HCT116 (cell line): Measurements from ENCODE around the gene BAHCC1. TPM values are rescaled to one million over a fixed set of nuclear protein-coding genes. Genes with fewer than 3 reads are reported as not detected.
A peak's percentile ranks its signal among the peaks of the same experiment; 100 is the strongest.

Source experiments
- ATAC-seq: fragments of 200-7000 bp; cut with Tn5 transposase; 2 replicates; pipeline ENCODE4 v1.9.1; 2020; ENCODE audit warnings: mild to moderate bottlenecking, moderate library complexity
- BruUV-seq: library from RNA; stranded (reverse); fragments of 400-500 nt; replicated peaks from 2 replicates; lab custom pipeline; 2021; lab: Mats Ljungman, UMichigan
- CTCF ChIA-PET: fragments of 300-600 bp; sonication (Branson Sonifier 250); formaldehyde crosslinking; loops from one replicate; lab custom pipeline; 2021; ENCODE audit warnings: antibody characterized with exemption; lab: Charles Lee
- POLR2A ChIA-PET: fragments of 300-600, 350-600 bp; sonication (Branson Sonifier 250); formaldehyde crosslinking; loops from one replicate; lab custom pipeline; 2021; ENCODE audit warnings: antibody characterized with exemption; lab: Charles Lee
- RAD21 ChIA-PET, 2 experiments: fragments of 300-600 bp; sonication (Branson Sonifier 250); formaldehyde crosslinking; loops; one replicate each; lab custom pipeline; 2023; ENCODE audit warnings: low total read pairs in 2 of 2; ENCODE audit not compliant: uncharacterized antibody in 2 of 2, unreplicated experiment in 2 of 2, low non-redundant PET in 1 of 2; lab: Charles Lee
- DNase-seq: peaks from one replicate; pipeline ENCODE4 v3.0.0-alpha.2; 2010; ENCODE audit warnings: low read depth, low spot score
- H2AFZ ChIP-seq: fragments of 200-600 bp; shearing (Covaris generic), sonication (generic); 2 replicates; pipeline ENCODE4 v1.6.1; 2017; ENCODE audit warnings: low read depth, mixed run types, mixed read lengths, antibody characterized with exemption, low read length; ENCODE audit not compliant: poor library complexity, severe bottlenecking
- H3K27ac ChIP-seq: 2 replicates; pipeline ENCODE4 v1.5.1; 2012; ENCODE audit warnings: low read depth, low read length
- H3K27me3 ChIP-seq: fragments of 200-600 bp; sonication (generic); 2 replicates; pipeline ENCODE4 v1.6.1; 2016; ENCODE audit warnings: mixed run types, low read length, mixed read lengths; ENCODE audit not compliant: insufficient read depth
- H3K36me3 ChIP-seq, 2 experiments: fragments of 200-500 bp in 1 of 2; fragments of 200-600 bp in 1 of 2; sonication (Bioruptor generic) in 1 of 2; sonication (generic) in 1 of 2; 2 replicates each; pipeline versions ENCODE4 v1.5.1 to v1.6.1; 2014 to 2016; ENCODE audit warnings: low read length in 2 of 2, inconsistent platforms in 1 of 2, mixed read lengths in 1 of 2, mixed run types in 1 of 2; ENCODE audit not compliant: insufficient read depth in 2 of 2, control insufficient read depth in 1 of 2
- H3K4me1 ChIP-seq, 2 experiments: fragments of 200-600 bp in 1 of 2; sonication (generic) in 1 of 2; 2 replicates each; pipeline versions ENCODE4 v1.5.1 to v1.6.1; 2012 to 2017; ENCODE audit warnings: low read length in 2 of 2, inconsistent platforms in 1 of 2, mild to moderate bottlenecking in 1 of 2, mixed read lengths in 1 of 2, mixed run types in 1 of 2, moderate library complexity in 1 of 2; ENCODE audit not compliant: insufficient read depth in 2 of 2, control insufficient read depth in 1 of 2
- H3K4me2 ChIP-seq: fragments of 200-600 bp; sonication (generic); 2 replicates; pipeline ENCODE4 v1.6.1; 2017; ENCODE audit warnings: mixed run types, low read length, mixed read lengths
- H3K4me3 ChIP-seq, 2 experiments: fragments of 200-600 bp in 1 of 2; sonication (generic) in 1 of 2; replicated peaks in 1 of 2; 2 replicates each; pipeline ENCODE4 v1.5.1; 2011 to 2016; ENCODE audit warnings: low read length in 2 of 2, control low read depth in 1 of 2, low read depth in 1 of 2, mild to moderate bottlenecking in 1 of 2, mixed read lengths in 1 of 2, mixed run types in 1 of 2
- H3K79me2 ChIP-seq: fragments of 200-600 bp; sonication (generic); 2 replicates; pipeline ENCODE4 v1.6.1; 2017; ENCODE audit warnings: mild to moderate bottlenecking, mixed run types, low read length, moderate library complexity, mixed read lengths; ENCODE audit not compliant: insufficient read depth
- H3K9ac ChIP-seq: fragments of 200-600 bp; sonication (generic); 2 replicates; pipeline ENCODE4 v1.6.1; 2016; ENCODE audit warnings: low read length, mixed read lengths
- H3K9me2 ChIP-seq: fragments of 200-600 bp; sonication (generic), shearing (Covaris generic); 2 replicates; pipeline ENCODE4 v1.6.1; 2017; ENCODE audit warnings: mixed run types, mild to moderate bottlenecking, moderate library complexity; ENCODE audit not compliant: insufficient read depth
- H3K9me3 ChIP-seq, 2 experiments: fragments of 200-500 bp in 1 of 2; fragments of 200-600 bp in 1 of 2; sonication (Bioruptor generic) in 1 of 2; sonication (generic) in 1 of 2; 2 replicates each; pipeline ENCODE4 v1.6.1; 2014 to 2017; ENCODE audit warnings: low read length in 2 of 2, mixed read lengths in 2 of 2, inconsistent platforms in 1 of 2, low read depth in 1 of 2, mild to moderate bottlenecking in 1 of 2, mixed run types in 1 of 2, moderate library complexity in 1 of 2; ENCODE audit not compliant: control insufficient read depth in 1 of 2, insufficient read depth in 1 of 2
- H4K20me1 ChIP-seq: fragments of 200-600 bp; sonication (generic), shearing (Covaris generic); 2 replicates; pipeline ENCODE4 v1.6.1; 2017; ENCODE audit warnings: mixed run types, mild to moderate bottlenecking, moderate library complexity; ENCODE audit not compliant: insufficient read depth
- EGR1 ChIP-seq: IDR thresholded peaks from 2 replicates; pipeline ENCODE4 v1.6.1; 2012; ENCODE audit warnings: low read depth
- ELF1 ChIP-seq: IDR thresholded peaks from 2 replicates; pipeline ENCODE4 v1.6.1; 2012; ENCODE audit warnings: low read depth, borderline replicate concordance
- FOSL1 ChIP-seq: IDR thresholded peaks from 2 replicates; pipeline ENCODE4 v1.6.1; 2012; ENCODE audit warnings: low read depth
- MAX ChIP-seq: IDR thresholded peaks from 2 replicates; pipeline ENCODE4 v1.6.1; 2012
- POLR2A ChIP-seq: IDR thresholded peaks from 2 replicates; pipeline ENCODE4 v1.7.0; 2011; ENCODE audit warnings: borderline replicate concordance; ENCODE audit not compliant: insufficient read depth, insufficient read length; ENCODE audit errors: extremely low read depth
- POLR2AphosphoS5 ChIP-seq: IDR thresholded peaks from 2 replicates; pipeline ENCODE4 v1.6.1; 2011; ENCODE audit warnings: mild to moderate bottlenecking, low read depth, low read length, moderate library complexity
- REST ChIP-seq: IDR thresholded peaks from 2 replicates; pipeline ENCODE4 v1.6.1; 2012; ENCODE audit warnings: low read depth
- SIN3A ChIP-seq: IDR thresholded peaks from 2 replicates; pipeline ENCODE4 v1.6.1; 2012; ENCODE audit warnings: low read depth
- SRF ChIP-seq: IDR thresholded peaks from 2 replicates; pipeline ENCODE4 v1.6.1; 2012; ENCODE audit warnings: low read depth
- TCF7L2 ChIP-seq: IDR thresholded peaks from 2 replicates; pipeline ENCODE4 v1.7.0; 2011; ENCODE audit warnings: borderline replicate concordance, inconsistent platforms; ENCODE audit not compliant: insufficient read depth, insufficient read length; ENCODE audit errors: extremely low read depth
- YY1 ChIP-seq: IDR thresholded peaks from 2 replicates; pipeline ENCODE4 v1.6.1; 2011; ENCODE audit warnings: low read length, low read depth, moderate library complexity, mild to moderate bottlenecking; ENCODE audit not compliant: insufficient replicate concordance; ENCODE audit errors: extremely low read depth
- ZFX ChIP-seq: fragments of 450-650 bp; IDR thresholded peaks from 2 replicates; pipeline ENCODE4 v1.6.1; 2017
- ZNF274 ChIP-seq: fragments of 200-500 bp; sonication (Bioruptor generic); IDR thresholded peaks from 2 replicates; pipeline ENCODE4 v1.6.1; 2014; ENCODE audit warnings: mild to moderate bottlenecking, low read depth, low read length, inconsistent platforms
- intact Hi-C: fragments of 100-400 bp; cut with micrococcal nuclease; formaldehyde crosslinking; loops from 2 replicates; pipeline ENCODE4 v1.10.0; 2022
- total RNA-seq: library from RNA; stranded (reverse); gene quantifications from one replicate; pipeline ENCODE4 v1.2.1, GENCODE V29; 2021; ENCODE audit not compliant: unreplicated experiment
- TF ChIP-seq, protein P1 (sequence below): IDR thresholded peaks from 2 replicates; pipeline ENCODE4 v1.6.1; 2012

BAHCC1 gene
- total RNA-seq, 1 experiment from 2014 or later, result 45.2 TPM

DNA sequence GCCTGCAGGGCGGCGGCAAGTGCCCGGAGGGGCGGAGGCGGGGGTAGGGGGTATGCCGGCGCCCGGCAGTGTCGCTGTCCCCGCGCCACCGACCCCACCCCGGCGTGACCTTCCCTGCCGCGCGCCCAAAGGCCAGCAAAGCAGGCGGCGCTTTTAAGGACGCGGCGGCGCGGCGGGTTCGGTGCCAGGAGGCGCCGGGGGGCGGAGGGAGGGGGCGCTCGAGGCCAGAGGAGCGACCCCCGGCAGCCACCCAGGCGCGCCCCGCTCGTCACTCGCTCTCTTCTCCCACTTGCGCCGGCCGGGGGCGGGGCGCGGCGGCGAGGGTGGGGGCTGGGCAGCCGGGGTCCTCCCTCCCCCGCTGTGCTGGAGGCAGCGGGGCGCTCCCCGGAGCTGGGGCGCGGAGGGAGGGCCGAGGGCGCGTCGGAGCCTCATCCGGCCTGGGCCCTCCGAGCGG is 8.6 kb upstream of the BAHCC1 start:
- peak overlapping the region; percentile 84 for H3K4me2 ChIP-seq
- peaks cover 2 to 4% of the 10 kb centered on the region in 2 experiments; a peak in 2 of 4 replicates for H3K36me3 ChIP-seq
- ATAC-seq (peak; percentile 51), DNase-seq (no peak)
- H2AFZ ChIP-seq, result no peak overlapping the region
- no peaks in the 10 kb centered on the region for H3K9me3 ChIP-seq
- intact Hi-C loops, result no loop called here
- no peaks in the 10 kb centered on the region for H4K20me1 ChIP-seq
- peaks cover 37 to 55% of the 10 kb centered on the region in 2 experiments for H3K4me1 ChIP-seq
- H3K27me3 ChIP-seq, result no peaks in the 10 kb centered on the region
- H3K9me2 ChIP-seq, result no peaks in the 10 kb centered on the region
- ChIA-PET POLR2A (no interaction called here), CTCF (no interaction called here), RAD21 (no interaction called here)
- H3K9ac ChIP-seq, result peak overlapping the region; percentile 93
- no TSS peak for BruUV-seq
- no peak for TF ChIP-seq ZFX
- TF ChIP-seq TCF7L2, result peak; percentile 91
- peaks cover 4% of the 10 kb centered on the region; the same call in 1 of the 2 replicates for H3K79me2 ChIP-seq
- H3K4me3 ChIP-seq, result peak overlapping the region; percentile 63 to 64
- H3K27ac ChIP-seq, result peak overlapping the region; percentile 96

DNA sequence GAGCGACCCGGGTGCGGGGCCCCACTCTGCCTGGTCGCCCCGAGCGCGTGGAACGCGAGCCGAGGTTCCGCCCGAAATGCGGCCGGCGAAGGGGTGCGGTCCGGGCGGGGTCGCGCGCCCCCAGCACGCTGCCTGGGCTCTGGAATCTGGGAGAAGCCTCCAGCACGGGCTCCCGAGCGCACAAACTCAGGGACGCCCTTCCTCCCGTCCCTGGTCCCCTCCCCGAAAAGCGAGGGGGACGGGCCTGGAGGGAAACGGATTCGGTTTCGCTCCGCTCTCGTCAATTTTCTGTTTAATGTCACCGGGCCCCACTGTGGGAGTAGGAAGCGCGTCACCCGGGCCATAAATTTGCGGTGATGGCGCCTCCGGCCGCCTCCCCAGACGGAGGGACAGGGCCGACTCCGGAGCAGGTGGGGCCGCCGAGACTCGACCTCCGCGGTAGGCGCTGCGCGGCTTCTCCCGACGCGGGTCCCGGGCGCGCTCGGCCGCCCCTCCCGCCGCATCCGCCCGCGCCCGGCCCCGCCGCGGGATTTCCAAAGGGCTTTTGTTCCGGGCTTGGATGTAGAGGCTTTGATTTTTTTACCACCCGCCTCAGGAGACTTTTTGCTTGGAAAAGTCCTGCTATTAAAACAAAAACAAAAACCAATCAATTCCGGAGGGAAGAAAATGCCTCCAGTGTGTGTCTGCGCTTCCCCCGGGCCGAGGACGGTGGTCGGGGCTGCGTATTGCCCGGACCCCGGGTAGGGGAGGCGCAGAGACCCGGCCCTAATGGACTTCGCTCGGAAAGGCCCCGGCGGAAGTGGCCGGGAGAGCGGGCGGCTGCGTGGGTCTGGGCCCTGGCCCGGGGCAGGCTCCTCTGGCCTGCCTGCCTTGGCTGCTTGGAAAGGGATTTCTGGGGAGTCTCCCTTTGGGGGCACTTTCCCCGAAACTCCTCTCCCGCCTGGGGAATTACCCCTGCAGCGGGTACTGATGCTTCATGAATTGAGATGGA is 7.9 kb upstream of the BAHCC1 start:
- H3K9ac ChIP-seq, result peak overlapping the region; percentile 93
- ChIA-PET CTCF (no interaction called here), POLR2A (no interaction called here), RAD21 (no interaction called here)
- DNase-seq, result no peak
- BruUV-seq, result TSS peak; percentile 96
- H3K9me3 ChIP-seq, result no peaks in the 10 kb centered on the region
- ATAC-seq, result peak; percentile 54
- no peaks in the 10 kb centered on the region for H4K20me1 ChIP-seq
- intact Hi-C loops, result no loop called here
- H3K4me2 ChIP-seq, result peak overlapping the region; percentile 84
- peak overlapping the region; percentile 63 to 64 for H3K4me3 ChIP-seq
- H3K79me2 ChIP-seq, result peaks cover 10% of the 10 kb centered on the region
- TF ChIP-seq EGR1 (no peak), SRF (no peak), POLR2AphosphoS5 (peak; percentile 66), MAX (no peak), ELF1 (no peak), FOSL1 (no peak), YY1 (no peak), POLR2A (peak; percentile 81), TCF7L2 (peak; percentile 74), REST (no peak), ZFX (peak; percentile 71), ZNF274 (no peak), SIN3A (no peak)
- TF ChIP-seq, protein P1, sequence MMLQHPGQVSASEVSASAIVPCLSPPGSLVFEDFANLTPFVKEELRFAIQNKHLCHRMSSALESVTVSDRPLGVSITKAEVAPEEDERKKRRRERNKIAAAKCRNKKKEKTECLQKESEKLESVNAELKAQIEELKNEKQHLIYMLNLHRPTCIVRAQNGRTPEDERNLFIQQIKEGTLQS, result no peak
- H3K36me3 ChIP-seq, result peaks cover 2 to 4% of the 10 kb centered on the region in 2 experiments; a peak in 2 of 4 replicates
- no peaks in the 10 kb centered on the region for H3K9me2 ChIP-seq
- no peaks in the 10 kb centered on the region for H3K27me3 ChIP-seq
- peak overlapping the region; percentile 96 for H3K27ac ChIP-seq
- H3K4me1 ChIP-seq, result peaks cover 45 to 62% of the 10 kb centered on the region in 2 experiments
- H2AFZ ChIP-seq, result no peak overlapping the region
